ENCODE results near the gene SLC30A3. TPM values are rescaled to one million over a fixed set of nuclear protein-coding genes. Genes with fewer than 3 reads are reported as not detected.
A peak's percentile ranks its signal among the peaks of the same experiment; 100 is the strongest.

Gene SLC30A3, protein sequence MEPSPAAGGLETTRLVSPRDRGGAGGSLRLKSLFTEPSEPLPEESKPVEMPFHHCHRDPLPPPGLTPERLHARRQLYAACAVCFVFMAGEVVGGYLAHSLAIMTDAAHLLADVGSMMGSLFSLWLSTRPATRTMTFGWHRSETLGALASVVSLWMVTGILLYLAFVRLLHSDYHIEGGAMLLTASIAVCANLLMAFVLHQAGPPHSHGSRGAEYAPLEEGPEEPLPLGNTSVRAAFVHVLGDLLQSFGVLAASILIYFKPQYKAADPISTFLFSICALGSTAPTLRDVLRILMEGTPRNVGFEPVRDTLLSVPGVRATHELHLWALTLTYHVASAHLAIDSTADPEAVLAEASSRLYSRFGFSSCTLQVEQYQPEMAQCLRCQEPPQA
- 1.2 TPM for polyA plus RNA-seq (2013, experiment 1 of 2)
- 1.3 TPM for polyA plus RNA-seq (2013, experiment 2 of 2)

DNA sequence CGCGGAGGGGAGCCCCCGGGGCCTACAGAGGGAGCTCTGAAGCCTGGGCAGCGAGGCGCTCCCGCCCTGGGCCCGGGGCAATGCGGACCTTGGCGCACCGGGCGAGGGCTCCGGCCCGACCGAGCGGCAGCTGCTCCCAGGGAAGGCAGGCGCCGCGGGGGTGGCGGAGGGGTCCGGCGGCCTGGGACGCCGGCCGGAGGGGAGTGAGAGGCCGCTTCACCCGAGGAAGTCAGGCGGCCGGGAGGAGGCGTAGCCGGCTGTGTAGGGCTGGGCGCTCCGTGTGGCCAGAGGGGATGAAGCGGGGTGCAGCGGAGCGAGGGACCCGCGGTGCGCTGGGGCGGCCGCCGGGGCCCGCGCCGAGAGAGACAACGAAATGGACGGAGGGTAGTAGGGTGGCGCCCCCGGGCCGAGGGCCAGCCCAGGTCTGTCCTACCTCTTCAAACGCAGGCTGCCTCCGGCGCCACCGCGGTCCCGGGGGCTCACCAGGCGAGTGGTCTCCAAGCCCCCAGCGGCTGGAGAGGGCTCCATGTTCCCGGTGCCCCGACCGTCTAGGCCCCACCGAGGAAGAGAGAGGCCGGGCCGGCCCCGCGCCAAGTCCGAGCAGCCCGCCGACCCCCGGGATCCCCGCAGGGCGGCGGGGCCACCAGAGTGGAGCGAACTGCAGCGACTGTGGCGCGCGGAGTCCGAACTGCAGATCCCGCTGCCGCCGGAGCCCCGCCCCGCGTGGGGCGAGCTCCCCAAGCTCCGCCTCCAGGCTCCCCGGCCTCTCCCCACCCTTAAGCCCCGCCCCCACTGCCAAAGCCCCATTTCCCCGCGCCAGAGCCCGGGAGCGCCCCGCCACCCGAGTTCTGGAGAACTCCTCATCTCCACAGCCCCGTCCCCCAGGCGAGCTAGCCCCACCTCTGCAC, at the start of gene SLC30A3:
Gene SLC30A3 (minus strand): TSS at position 669 of the 908 bp plus-strand sequence. CDS start 141 bp downstream, at position 528.
- Histone ChIP-seq H3K9me3 (replicated peaks in 1 of 2; ENCODE audit: control insufficient read depth in 2 of 2, insufficient read depth in 1 of 2, low read depth in 1 of 2, low read length in 2 of 2) (peaks cover 0 to 2% of the 10 kb centered on the region in 2 donors), H3K4me1 (ENCODE audit: control insufficient read depth in 2 of 2, insufficient read depth in 1 of 2, low read depth in 1 of 2, low read length in 2 of 2) (peaks cover 0 to 3% of the 10 kb centered on the region in 2 donors), H2BK12ac (ENCODE audit: low read length) (no peak within 1 kb of the TSS), H2AFZ (ENCODE audit: low read length) (peak within 1 kb of the TSS; percentile 85), H2BK15ac (ENCODE audit: low read length) (peak within 1 kb of the TSS; percentile 38), H3K23ac (ENCODE audit: low read depth, low read length, poor library complexity) (peak within 1 kb of the TSS; percentile 69), H3K79me1 (ENCODE audit: low read depth, low read length) (no peaks in the 10 kb centered on the region), H3K36me3 (replicated peaks in 1 of 2; ENCODE audit: control insufficient read depth in 2 of 2, insufficient read depth in 2 of 2, low read length in 2 of 2) (no peaks in the 10 kb centered on the region), H3K27ac (replicated peaks; ENCODE audit: low read length) (no peak within 1 kb of the TSS), H3K4me2 (ENCODE audit: insufficient read depth, low read length, poor library complexity, severe bottlenecking) (peak within 1 kb of the TSS; percentile 87), H2BK5ac (ENCODE audit: low read length) (peak within 1 kb of the TSS; percentile 62), H3K27me3 (ENCODE audit: control insufficient read depth in 3 of 3, insufficient read depth in 3 of 3, low read depth in 1 of 3, low read length in 3 of 3) (peaks cover 38 to 96% (median 62%) of the 10 kb centered on the region in 3 experiments), H3K18ac (ENCODE audit: low read length) (peak within 1 kb of the TSS; percentile 87), H3K9ac (ENCODE audit: low read depth, low read length, poor library complexity) (peak within 1 kb of the TSS; percentile 78), H3K4ac (ENCODE audit: low read length) (no peak within 1 kb of the TSS), H4K91ac (ENCODE audit: low read depth, low read length, poor library complexity) (no peak within 1 kb of the TSS), H4K8ac (ENCODE audit: low read depth, low read length) (no peak within 1 kb of the TSS), H2AK5ac (ENCODE audit: low read depth, low read length) (peak within 1 kb of the TSS; percentile 63), H3K4me3 (ENCODE audit: low read length in 2 of 2) (peak within 1 kb of the TSS; percentile 23 to 80), H2BK120ac (ENCODE audit: low read depth, low read length) (peak within 1 kb of the TSS; percentile 43), H3K14ac (ENCODE audit: low read length) (peak within 1 kb of the TSS; percentile 47)
- no CpG with 5 or more reads among the region's 96 CpGs for WGBS, 2 donors (ENCODE audit: extremely low coverage in 2 of 2, insufficient read length in 2 of 2, insufficient replicate concordance in 1 of 2)
- DNase-seq (ENCODE audit: low spot score): peak; percentile 37

GRCh38 chr2:27312152-27312551, 49.3 kb upstream of the SLC30A3 start:
- no peak overlapping the region for H4K91ac ChIP-seq (ENCODE audit: low read depth, low read length, poor library complexity)
- no peak overlapping the region for H2AK5ac ChIP-seq (ENCODE audit: low read depth, low read length)
- no peak overlapping the region for H3K9ac ChIP-seq (ENCODE audit: low read depth, low read length, poor library complexity)
- no peak overlapping the region for H2BK5ac ChIP-seq (ENCODE audit: low read length)
- no peak overlapping the region for H3K4me2 ChIP-seq (ENCODE audit: insufficient read depth, low read length, poor library complexity, severe bottlenecking)
- no peaks in the 10 kb centered on the region for H3K79me1 ChIP-seq (ENCODE audit: low read depth, low read length)
- H2BK120ac ChIP-seq (ENCODE audit: low read depth, low read length): no peak overlapping the region
- H3K36me3 ChIP-seq (replicated peaks in 1 of 2; ENCODE audit: control insufficient read depth in 2 of 2, insufficient read depth in 2 of 2, low read length in 2 of 2): peaks cover 7 to 32% of the 10 kb centered on the region in 2 donors
- H3K27me3 ChIP-seq (ENCODE audit: control insufficient read depth in 3 of 3, insufficient read depth in 3 of 3, low read depth in 1 of 3, low read length in 3 of 3): peaks cover 3 to 17% (median 11%) of the 10 kb centered on the region in 3 experiments
- H3K14ac ChIP-seq (ENCODE audit: low read length): no peak overlapping the region
- peaks cover 0 to 3% of the 10 kb centered on the region in 2 donors for H3K4me1 ChIP-seq (ENCODE audit: control insufficient read depth in 2 of 2, insufficient read depth in 1 of 2, low read depth in 1 of 2, low read length in 2 of 2)
- no peak overlapping the region for H3K27ac ChIP-seq (replicated peaks; ENCODE audit: low read length)
- no peak overlapping the region for H3K23ac ChIP-seq (ENCODE audit: low read depth, low read length, poor library complexity)
- no peak overlapping the region for H3K4ac ChIP-seq (ENCODE audit: low read length)
- no peak overlapping the region for H2BK12ac ChIP-seq (ENCODE audit: low read length)
- no peak overlapping the region for H2BK15ac ChIP-seq (ENCODE audit: low read length)
- DNase-seq (ENCODE audit: low spot score): no peak
- H3K9me3 ChIP-seq (replicated peaks in 1 of 2; ENCODE audit: control insufficient read depth in 2 of 2, insufficient read depth in 1 of 2, low read depth in 1 of 2, low read length in 2 of 2): no peaks in the 10 kb centered on the region
- no peak overlapping the region for H4K8ac ChIP-seq (ENCODE audit: low read depth, low read length)
- H3K4me3 ChIP-seq (ENCODE audit: low read length in 2 of 2): no peak overlapping the region
- no peak overlapping the region for H2AFZ ChIP-seq (ENCODE audit: low read length)
- no peak overlapping the region for H3K18ac ChIP-seq (ENCODE audit: low read length)
- WGBS, 2 donors (ENCODE audit: extremely low coverage in 2 of 2, insufficient read length in 2 of 2, insufficient replicate concordance in 1 of 2): no CpG with 5 or more reads among the region's 3 CpGs

DNA sequence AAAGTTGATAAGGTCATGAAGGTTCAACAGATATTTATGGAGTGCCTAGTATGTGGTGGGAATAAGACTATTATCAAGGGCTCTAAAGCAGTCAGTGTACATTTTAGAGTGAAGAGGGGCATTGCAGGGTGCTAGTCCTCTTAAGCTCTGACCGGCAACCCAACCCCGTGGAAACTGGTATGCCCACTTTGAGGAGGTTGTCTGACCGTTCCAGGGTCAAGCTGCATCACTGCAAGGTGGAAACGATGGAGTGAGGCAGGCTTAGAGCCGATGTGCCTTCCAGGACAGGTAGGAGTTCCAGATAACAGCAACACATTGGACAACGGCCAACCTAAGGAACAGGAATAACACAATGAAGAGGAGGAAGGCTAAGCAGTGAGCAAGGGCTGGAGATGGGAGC, 46.8 kb upstream of the SLC30A3 start:
- no peak for DNase-seq (ENCODE audit: low spot score)
- Histone ChIP-seq H3K14ac (ENCODE audit: low read length) (no peak overlapping the region), H3K36me3 (replicated peaks in 1 of 2; ENCODE audit: control insufficient read depth in 2 of 2, insufficient read depth in 2 of 2, low read length in 2 of 2) (peaks cover 7 to 28% of the 10 kb centered on the region in 2 donors), H2BK120ac (ENCODE audit: low read depth, low read length) (no peak overlapping the region), H4K8ac (ENCODE audit: low read depth, low read length) (no peak overlapping the region), H3K4me3 (ENCODE audit: low read length in 2 of 2) (peak overlapping the region in 1 of 2 donors; percentile 51), H3K23ac (ENCODE audit: low read depth, low read length, poor library complexity) (no peak overlapping the region), H3K27ac (replicated peaks; ENCODE audit: low read length) (no peak overlapping the region), H2AK5ac (ENCODE audit: low read depth, low read length) (no peak overlapping the region), H3K27me3 (ENCODE audit: control insufficient read depth in 3 of 3, insufficient read depth in 3 of 3, low read depth in 1 of 3, low read length in 3 of 3) (peaks cover 23 to 39% (median 28%) of the 10 kb centered on the region in 3 experiments), H3K9me3 (replicated peaks in 1 of 2; ENCODE audit: control insufficient read depth in 2 of 2, insufficient read depth in 1 of 2, low read depth in 1 of 2, low read length in 2 of 2) (peaks cover 0 to 1% of the 10 kb centered on the region in 2 donors), H3K18ac (ENCODE audit: low read length) (no peak overlapping the region), H3K79me1 (ENCODE audit: low read depth, low read length) (peaks cover 5% of the 10 kb centered on the region), H3K4ac (ENCODE audit: low read length) (peak overlapping the region; percentile 76), H2BK12ac (ENCODE audit: low read length) (no peak overlapping the region), H2AFZ (ENCODE audit: low read length) (no peak overlapping the region), H3K9ac (ENCODE audit: low read depth, low read length, poor library complexity) (no peak overlapping the region), H3K4me2 (ENCODE audit: insufficient read depth, low read length, poor library complexity, severe bottlenecking) (no peak overlapping the region), H4K91ac (ENCODE audit: low read depth, low read length, poor library complexity) (no peak overlapping the region), H3K4me1 (ENCODE audit: control insufficient read depth in 2 of 2, insufficient read depth in 1 of 2, low read depth in 1 of 2, low read length in 2 of 2) (peaks cover 0 to 3% of the 10 kb centered on the region in 2 donors), H2BK5ac (ENCODE audit: low read length) (no peak overlapping the region), H2BK15ac (ENCODE audit: low read length) (no peak overlapping the region)
- no CpG with 5 or more reads among the region's 6 CpGs for WGBS, 2 donors (ENCODE audit: extremely low coverage in 2 of 2, insufficient read length in 2 of 2, insufficient replicate concordance in 1 of 2)

Data from neuronal stem cell (in vitro differentiated cells).